HCT116 (cell line): ENCODE results near the gene SLC2A4.

Experiments
- CEBPB ChIP-seq: IDR thresholded peaks from 2 replicates; pipeline ENCODE4 v1.6.1; 2012; ENCODE audit warnings: low read depth
- EZH2 ChIP-seq: fragments of 200-600 bp; sonication (generic); IDR thresholded peaks from 2 replicates; pipeline ENCODE4 v1.6.1; 2017; ENCODE audit warnings: antibody characterized with exemption, mixed run types
- MAX ChIP-seq: IDR thresholded peaks from 2 replicates; pipeline ENCODE4 v1.6.1; 2012
- POLR2AphosphoS5 ChIP-seq: IDR thresholded peaks from 2 replicates; pipeline ENCODE4 v1.6.1; 2011; ENCODE audit warnings: mild to moderate bottlenecking, low read depth, low read length, moderate library complexity
- SP1 ChIP-seq: IDR thresholded peaks from 2 replicates; pipeline ENCODE4 v1.6.1; 2012; ENCODE audit warnings: low read depth
- YY1 ChIP-seq: IDR thresholded peaks from 2 replicates; pipeline ENCODE4 v1.6.1; 2011; ENCODE audit warnings: low read length, low read depth, moderate library complexity, mild to moderate bottlenecking; ENCODE audit not compliant: insufficient replicate concordance; ENCODE audit errors: extremely low read depth
- TF ChIP-seq, protein P1 (sequence below): IDR thresholded peaks from 2 replicates; pipeline ENCODE4 v1.6.1; 2012; ENCODE audit warnings: low read depth
- TF ChIP-seq, protein P2 (sequence below), 3 experiments: fragments of 200-600 bp in 1 of 3; sonication (generic) in 1 of 3; IDR thresholded peaks in 2 of 3; conservative IDR thresholded peaks in 1 of 3; 2 replicates each; pipeline ENCODE4 v1.5.1; 2012 to 2017; ENCODE audit warnings: low read depth in 2 of 3, low read length in 2 of 3, antibody characterized with exemption in 1 of 3, borderline replicate concordance in 1 of 3, control low read depth in 1 of 3, mild to moderate bottlenecking in 1 of 3, mixed read lengths in 1 of 3, mixed run types in 1 of 3, moderate library complexity in 1 of 3; ENCODE audit not compliant: insufficient read depth in 1 of 3

DNA sequence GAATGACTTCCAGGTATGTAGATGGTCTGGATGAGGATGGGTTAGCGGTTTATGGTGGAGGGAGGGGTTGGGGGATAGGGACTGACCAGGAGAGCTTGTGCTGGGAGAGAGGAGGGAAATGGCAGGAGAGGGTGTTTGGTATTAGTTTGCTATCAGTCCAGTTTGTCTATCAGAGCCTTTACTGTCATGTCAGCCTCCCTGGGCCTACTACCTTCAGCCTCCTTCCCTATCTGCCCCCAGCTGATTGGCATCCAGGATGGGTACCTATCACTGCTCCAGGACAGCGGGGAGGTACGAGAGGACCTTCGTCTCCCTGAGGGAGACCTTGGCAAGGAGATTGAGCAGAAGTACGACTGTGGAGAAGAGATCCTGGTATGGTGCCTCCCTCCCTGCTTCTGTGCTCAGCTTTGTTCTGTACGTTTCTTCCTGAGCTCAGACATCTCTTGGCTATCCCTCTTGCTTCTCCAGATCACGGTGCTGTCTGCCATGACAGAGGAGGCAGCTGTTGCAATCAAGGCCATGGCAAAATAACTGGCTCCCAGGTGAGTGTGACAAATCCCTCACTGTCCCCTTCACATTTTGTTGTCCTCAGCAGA is 29.7 kb downstream of the SLC2A4 start:
- TF ChIP-seq MAX (no peak), SP1 (no peak), POLR2AphosphoS5 (no peak), YY1 (no peak), CEBPB (no peak), EZH2 (no peak)
- TF ChIP-seq, protein P1, sequence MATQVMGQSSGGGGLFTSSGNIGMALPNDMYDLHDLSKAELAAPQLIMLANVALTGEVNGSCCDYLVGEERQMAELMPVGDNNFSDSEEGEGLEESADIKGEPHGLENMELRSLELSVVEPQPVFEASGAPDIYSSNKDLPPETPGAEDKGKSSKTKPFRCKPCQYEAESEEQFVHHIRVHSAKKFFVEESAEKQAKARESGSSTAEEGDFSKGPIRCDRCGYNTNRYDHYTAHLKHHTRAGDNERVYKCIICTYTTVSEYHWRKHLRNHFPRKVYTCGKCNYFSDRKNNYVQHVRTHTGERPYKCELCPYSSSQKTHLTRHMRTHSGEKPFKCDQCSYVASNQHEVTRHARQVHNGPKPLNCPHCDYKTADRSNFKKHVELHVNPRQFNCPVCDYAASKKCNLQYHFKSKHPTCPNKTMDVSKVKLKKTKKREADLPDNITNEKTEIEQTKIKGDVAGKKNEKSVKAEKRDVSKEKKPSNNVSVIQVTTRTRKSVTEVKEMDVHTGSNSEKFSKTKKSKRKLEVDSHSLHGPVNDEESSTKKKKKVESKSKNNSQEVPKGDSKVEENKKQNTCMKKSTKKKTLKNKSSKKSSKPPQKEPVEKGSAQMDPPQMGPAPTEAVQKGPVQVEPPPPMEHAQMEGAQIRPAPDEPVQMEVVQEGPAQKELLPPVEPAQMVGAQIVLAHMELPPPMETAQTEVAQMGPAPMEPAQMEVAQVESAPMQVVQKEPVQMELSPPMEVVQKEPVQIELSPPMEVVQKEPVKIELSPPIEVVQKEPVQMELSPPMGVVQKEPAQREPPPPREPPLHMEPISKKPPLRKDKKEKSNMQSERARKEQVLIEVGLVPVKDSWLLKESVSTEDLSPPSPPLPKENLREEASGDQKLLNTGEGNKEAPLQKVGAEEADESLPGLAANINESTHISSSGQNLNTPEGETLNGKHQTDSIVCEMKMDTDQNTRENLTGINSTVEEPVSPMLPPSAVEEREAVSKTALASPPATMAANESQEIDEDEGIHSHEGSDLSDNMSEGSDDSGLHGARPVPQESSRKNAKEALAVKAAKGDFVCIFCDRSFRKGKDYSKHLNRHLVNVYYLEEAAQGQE: no peak
- TF ChIP-seq, protein P2, sequence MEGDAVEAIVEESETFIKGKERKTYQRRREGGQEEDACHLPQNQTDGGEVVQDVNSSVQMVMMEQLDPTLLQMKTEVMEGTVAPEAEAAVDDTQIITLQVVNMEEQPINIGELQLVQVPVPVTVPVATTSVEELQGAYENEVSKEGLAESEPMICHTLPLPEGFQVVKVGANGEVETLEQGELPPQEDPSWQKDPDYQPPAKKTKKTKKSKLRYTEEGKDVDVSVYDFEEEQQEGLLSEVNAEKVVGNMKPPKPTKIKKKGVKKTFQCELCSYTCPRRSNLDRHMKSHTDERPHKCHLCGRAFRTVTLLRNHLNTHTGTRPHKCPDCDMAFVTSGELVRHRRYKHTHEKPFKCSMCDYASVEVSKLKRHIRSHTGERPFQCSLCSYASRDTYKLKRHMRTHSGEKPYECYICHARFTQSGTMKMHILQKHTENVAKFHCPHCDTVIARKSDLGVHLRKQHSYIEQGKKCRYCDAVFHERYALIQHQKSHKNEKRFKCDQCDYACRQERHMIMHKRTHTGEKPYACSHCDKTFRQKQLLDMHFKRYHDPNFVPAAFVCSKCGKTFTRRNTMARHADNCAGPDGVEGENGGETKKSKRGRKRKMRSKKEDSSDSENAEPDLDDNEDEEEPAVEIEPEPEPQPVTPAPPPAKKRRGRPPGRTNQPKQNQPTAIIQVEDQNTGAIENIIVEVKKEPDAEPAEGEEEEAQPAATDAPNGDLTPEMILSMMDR (IDR thresholded peaks at IDR 0.05 in 2 of 3, conservative IDR thresholded peaks at IDR 0.05 in 1 of 3; ENCODE audit: borderline replicate concordance in 1 of 3, insufficient read depth in 1 of 3, low read depth in 2 of 3, low read length in 2 of 3): no peak
